Measurements from ENCODE around the gene ZGLP1.

The ZGLP1 gene

DNA sequence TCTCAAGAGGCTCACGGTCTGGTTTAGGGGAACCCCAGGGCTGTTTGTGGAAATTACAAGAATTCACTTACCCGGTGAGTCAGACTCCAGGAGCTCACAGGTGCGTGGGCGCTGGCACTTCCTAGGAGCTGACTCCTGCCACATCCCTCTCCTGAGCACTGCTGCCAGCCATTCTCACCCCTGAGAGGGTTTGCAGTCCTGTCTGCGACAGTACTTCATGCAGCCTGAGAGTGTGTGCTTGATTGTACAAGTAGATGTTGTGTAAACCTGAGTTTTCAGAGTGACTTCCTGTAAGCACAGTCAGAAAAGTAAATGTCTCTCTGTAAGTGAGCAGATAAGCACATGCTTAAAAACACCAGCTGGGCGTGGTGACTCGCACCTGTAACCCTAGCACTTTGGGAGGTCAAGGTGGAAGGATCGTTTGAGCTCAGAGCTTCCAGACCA, 49.5 kb downstream of the ZGLP1 start:
- Mint-ChIP-seq H3K4me1 (ENCODE audit: low read depth) (peaks cover 19% of the 10 kb centered on the region), H3K9me3 (ENCODE audit: low read depth) (no peaks in the 10 kb centered on the region), H3K27ac (peak overlapping the region; percentile 83), H3K36me3 (peaks cover 6% of the 10 kb centered on the region), H3K4me3 (peak overlapping the region; percentile 52), H3K27me3 (no peaks in the 10 kb centered on the region)

DNA sequence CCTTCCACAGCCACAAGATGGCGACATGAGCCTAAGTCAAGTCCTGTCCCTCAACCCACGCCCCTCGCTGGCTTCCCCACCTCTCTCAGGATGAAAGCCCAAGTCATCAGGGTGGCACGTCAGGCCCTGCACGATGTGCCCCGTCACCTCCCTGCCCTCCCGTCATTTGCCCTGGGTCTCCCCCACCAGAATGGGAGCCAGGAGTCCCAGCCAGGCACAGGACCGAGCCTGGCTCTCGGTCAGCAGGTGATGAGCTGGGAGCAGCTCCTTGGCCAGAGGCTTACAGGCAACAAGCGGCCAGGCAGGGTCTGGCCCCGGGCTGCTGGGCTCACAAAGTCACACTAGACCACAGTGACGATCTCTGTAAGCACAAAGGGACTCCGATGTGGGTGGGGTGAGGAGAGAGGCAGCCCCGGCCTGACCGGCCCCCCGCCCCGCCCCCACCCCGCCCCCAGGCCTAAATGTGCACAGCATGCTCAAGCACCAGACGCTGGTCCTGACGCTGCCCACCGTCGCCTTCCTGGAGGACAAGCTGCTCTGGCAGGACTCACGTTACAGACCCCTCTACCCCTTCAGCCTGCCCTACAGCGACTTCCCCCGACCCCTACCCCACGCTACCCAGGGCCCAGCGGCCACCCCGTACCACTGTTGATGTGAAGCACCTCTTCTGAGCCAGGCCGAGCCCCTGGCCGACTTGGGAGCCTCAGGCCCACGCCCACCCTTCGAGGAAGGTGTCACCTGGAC, 50.3 kb downstream of the ZGLP1 start:
- Mint-ChIP-seq H3K4me1 (ENCODE audit: low read depth) (peaks cover 19% of the 10 kb centered on the region), H3K27me3 (no peaks in the 10 kb centered on the region), H3K27ac (peak overlapping the region; percentile 58), H3K9me3 (ENCODE audit: low read depth) (no peaks in the 10 kb centered on the region), H3K4me3 (no peak overlapping the region), H3K36me3 (peaks cover 7% of the 10 kb centered on the region)

GRCh38 chr19:10258080-10258710, 51.4 kb downstream of the ZGLP1 start:
- peaks cover 7% of the 10 kb centered on the region for H3K36me3 Mint-ChIP-seq

DNA sequence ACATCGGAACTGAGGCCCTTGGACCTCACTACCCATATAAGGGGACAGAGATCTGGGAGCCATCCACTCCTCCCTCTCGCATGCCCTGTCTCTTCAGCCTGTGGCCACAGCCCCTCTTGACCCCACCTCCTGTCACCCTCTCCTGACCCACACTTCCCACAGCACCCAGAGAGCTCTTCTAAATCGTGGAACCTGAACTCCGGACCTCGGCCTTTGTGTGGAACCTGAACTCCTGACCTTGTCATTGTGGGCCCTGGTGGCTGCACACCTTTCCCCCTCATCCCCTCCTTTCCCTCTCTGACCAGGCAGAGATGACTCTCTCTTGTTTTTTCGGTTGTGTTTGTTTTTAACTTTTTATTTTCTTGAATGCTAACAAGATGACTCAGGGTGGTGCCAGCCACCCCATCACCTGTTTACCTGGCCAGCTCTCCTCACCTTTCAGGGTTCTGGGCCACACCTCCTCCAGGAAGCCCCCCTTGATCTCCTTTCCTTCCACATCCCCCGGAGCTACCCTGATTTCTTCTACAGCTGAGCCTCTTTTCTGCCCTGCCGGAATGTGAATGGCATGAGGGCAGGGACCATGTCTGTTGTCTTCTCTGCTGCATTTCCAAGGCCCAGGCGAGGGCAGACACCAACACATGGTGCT, 52.5 kb downstream of the ZGLP1 start:
- Mint-ChIP-seq H3K36me3 (peaks cover 7% of the 10 kb centered on the region), H3K27me3 (no peaks in the 10 kb centered on the region), H3K4me1 (ENCODE audit: low read depth) (peaks cover 28% of the 10 kb centered on the region), H3K27ac (peak overlapping the region; percentile 19), H3K9me3 (ENCODE audit: low read depth) (no peaks in the 10 kb centered on the region), H3K4me3 (no peak overlapping the region)

More at GRCh38 chr19:10258080-10258710, 51.4 kb downstream of the ZGLP1 start:
- H3K27ac Mint-ChIP-seq = no peak overlapping the region
- H3K27me3 Mint-ChIP-seq = no peaks in the 10 kb centered on the region
- H3K4me1 Mint-ChIP-seq (ENCODE audit: low read depth) = peaks cover 23% of the 10 kb centered on the region
- no peaks in the 10 kb centered on the region for H3K9me3 Mint-ChIP-seq (ENCODE audit: low read depth)
- no peak overlapping the region for H3K4me3 Mint-ChIP-seq

GRCh38 chr19:10256551-10256950, 53.1 kb downstream of the ZGLP1 start:
- Mint-ChIP-seq H3K27me3 (no peaks in the 10 kb centered on the region), H3K9me3 (ENCODE audit: low read depth) (no peaks in the 10 kb centered on the region), H3K4me3 (no peak overlapping the region), H3K4me1 (ENCODE audit: low read depth) (peaks cover 29% of the 10 kb centered on the region), H3K27ac (no peak overlapping the region), H3K36me3 (peaks cover 7% of the 10 kb centered on the region)

DNA sequence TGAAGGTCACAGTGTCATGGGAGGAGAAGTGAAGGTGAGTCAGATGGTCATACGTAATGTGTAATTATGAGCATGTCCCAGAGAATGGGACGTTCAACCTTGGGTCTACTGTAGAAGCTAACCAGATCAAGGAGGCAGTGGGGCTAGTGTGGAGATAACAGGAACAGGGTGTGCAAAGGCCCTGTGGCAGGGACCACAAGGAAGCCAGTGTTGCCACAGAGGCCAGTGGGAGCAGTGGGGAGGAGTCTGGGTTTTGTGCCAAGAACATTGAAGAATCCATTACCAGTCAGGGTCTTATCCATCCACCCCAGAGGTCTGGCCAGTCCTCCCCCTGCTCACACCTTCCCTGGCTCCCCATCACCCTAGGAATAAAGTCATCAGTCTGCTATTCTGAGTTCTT, 54.3 kb downstream of the ZGLP1 start:
- Mint-ChIP-seq H3K9me3 (ENCODE audit: low read depth) (no peaks in the 10 kb centered on the region), H3K27ac (no peak overlapping the region), H3K4me3 (no peak overlapping the region), H3K36me3 (peaks cover 7% of the 10 kb centered on the region), H3K27me3 (no peaks in the 10 kb centered on the region), H3K4me1 (ENCODE audit: low read depth) (peaks cover 32% of the 10 kb centered on the region)
